GM12878 (cell line): ENCODE results near the gene DPH6. TPM values are rescaled to one million over a fixed set of nuclear protein-coding genes. Genes with fewer than 3 reads are reported as not detected.

ENCODE experiments used
- ATAC-seq: fragments of 200-7000 bp; cut with Tn5 transposase; 3 replicates; pipeline ENCODE4 v1.9.1; 2020; ENCODE audit warnings: mild to moderate bottlenecking, moderate library complexity
- BruUV-seq: library from RNA; stranded (reverse); fragments of 400-500 nt; replicated peaks from 2 replicates; lab custom pipeline; 2021; lab: Mats Ljungman, UMichigan
- CTCF ChIA-PET: fragments of 300-600 bp; sonication (Branson Sonifier 250); formaldehyde crosslinking; extraction: SDS; loops from one replicate; lab custom pipeline; 2021; ENCODE audit warnings: inconsistent platforms; lab: Yijun Ruan, JAX
- POLR2A ChIA-PET: fragments of 350-600 bp; formaldehyde crosslinking; extraction: SDS; loops from one replicate; lab custom pipeline; 2021; ENCODE audit warnings: inconsistent platforms; lab: Charles Lee
- RAD21 ChIA-PET: fragments of 300-600 bp; sonication (Branson Sonifier 250); formaldehyde crosslinking; loops from one replicate; lab custom pipeline; 2023; ENCODE audit warnings: antibody characterized with exemption; ENCODE audit not compliant: unreplicated experiment; lab: Charles Lee
- SMC1A ChIA-PET: fragments of 300-600 bp; sonication (Branson Sonifier 250); formaldehyde crosslinking; loops from one replicate; lab custom pipeline; 2023; ENCODE audit not compliant: unreplicated experiment, uncharacterized antibody; lab: Charles Lee
- DNase-seq: peaks from one replicate; pipeline ENCODE4 v3.0.0-alpha.2; 2011; ENCODE audit warnings: low read depth, low spot score
- FAIRE-seq: peaks from 3 replicates; lab custom pipeline; 2011; peaks lifted over from hg19 to GRCh38; lab: Jason Lieb, UNC
- H2AFZ ChIP-seq: 2 replicates; pipeline ENCODE4 v1.6.0; 2011; ENCODE audit warnings: low read depth, low read length, control low read depth; ENCODE audit not compliant: control insufficient read depth
- H3K27ac ChIP-seq: 2 replicates; pipeline ENCODE4 v1.5.1; 2011; ENCODE audit warnings: control low read depth; ENCODE audit not compliant: control insufficient read depth, insufficient read depth
- H3K27me3 ChIP-seq, 2 experiments: replicated peaks in 1 of 2; 2 replicates each; pipeline versions ENCODE4 v1.6.0 to v1.6.1; 2011; ENCODE audit warnings: low read length in 1 of 2; ENCODE audit not compliant: control insufficient read depth in 2 of 2, insufficient read depth in 2 of 2
- H3K36me3 ChIP-seq, 2 experiments: 2 replicates each; pipeline ENCODE4 v1.5.1; 2011; ENCODE audit warnings: low read length in 1 of 2; ENCODE audit not compliant: control insufficient read depth in 2 of 2, insufficient read depth in 2 of 2
- H3K4me1 ChIP-seq: 2 replicates; pipeline ENCODE4 v1.6.1; 2011; ENCODE audit warnings: mild to moderate bottlenecking, low read length, moderate library complexity, mixed read lengths; ENCODE audit not compliant: control insufficient read depth, insufficient read depth
- H3K4me2 ChIP-seq: 2 replicates; pipeline ENCODE4 v1.6.0; 2011; ENCODE audit warnings: control low read depth; ENCODE audit not compliant: control insufficient read depth, insufficient read depth
- H3K4me3 ChIP-seq: fragments of 200-600 bp; sonication (generic); 2 replicates; pipeline ENCODE4 v1.5.1; 2016
- H3K79me2 ChIP-seq: 2 replicates; pipeline ENCODE4 v1.6.0; 2011; ENCODE audit warnings: low read length; ENCODE audit not compliant: control insufficient read depth, insufficient read depth
- H3K9ac ChIP-seq: 2 replicates; pipeline ENCODE4 v1.8.0; 2011; ENCODE audit warnings: low read length, control low read depth, mixed read lengths; ENCODE audit not compliant: control insufficient read depth, insufficient read depth
- H3K9me3 ChIP-seq: replicated peaks from 3 replicates; pipeline ENCODE4 v1.5.1; 2011; ENCODE audit warnings: mild to moderate bottlenecking, low read length; ENCODE audit not compliant: control insufficient read depth, insufficient read depth
- H4K20me1 ChIP-seq: 2 replicates; pipeline ENCODE4 v1.6.0; 2011; ENCODE audit not compliant: control insufficient read depth, insufficient read depth
- BCL11A ChIP-seq: IDR thresholded peaks from 2 replicates; pipeline ENCODE4 v1.6.1; 2011; ENCODE audit warnings: low read depth, low read length
- CHD1 ChIP-seq: IDR thresholded peaks from 2 replicates; pipeline ENCODE4 v1.6.1; 2012; ENCODE audit warnings: low read depth, low read length, improper control_type of control experiment
- IRF4 ChIP-seq: IDR thresholded peaks from 2 replicates; pipeline ENCODE4 v1.6.1; 2011; ENCODE audit warnings: low read depth, low read length
- SIX5 ChIP-seq: IDR thresholded peaks from 2 replicates; pipeline ENCODE4 v1.6.1; 2011; ENCODE audit warnings: mild to moderate bottlenecking, low read depth, low read length, moderate library complexity; ENCODE audit not compliant: severe bottlenecking
- TAF1 ChIP-seq: IDR thresholded peaks from 2 replicates; pipeline ENCODE4 v1.6.1; 2011; ENCODE audit warnings: mild to moderate bottlenecking, low read depth, low read length, borderline replicate concordance
- WGBS: methylation state at CpG from one replicate; pipeline ENCODE4 v1.1.6; 2016; ENCODE audit warnings: low lambda C conversion rate; ENCODE audit not compliant: insufficient replicate concordance, insufficient coverage; ENCODE audit errors: missing lambda C conversion rate; 5-methylcytosine and 5-hydroxymethylcytosine counted together
- in situ Hi-C: fragments of 300-500 bp; cut with MboI; formaldehyde crosslinking; loops from 9 replicates; pipeline ENCODE4 v1.14.3; 2018; ENCODE audit warnings: mixed read lengths
- intact Hi-C: fragments of 100-400 bp; cut with micrococcal nuclease; formaldehyde crosslinking; loops from one replicate; pipeline ENCODE4 v1.14.2; 2022; ENCODE audit not compliant: unreplicated experiment
- polyA plus RNA-seq, 11 experiments: library from polyadenylated mRNA; depleted of rRNA in 4 of 11; unstranded in 6 of 11; stranded (reverse) in 5 of 11; fragments of >200 nt; fragmentation: Nextera tagmentation in 4 of 11; fragmentation: Illumina TruSeq in 1 of 11; extraction: Ambion mirVana in 4 of 11; extraction: Trizol in 1 of 11; gene quantifications; 1 replicate in 1 of 11; 2 replicates in 10 of 11; pipeline versions ENCODE4 v1.2.1 to v1.2.3, GENCODE V29; 2011 to 2016; ENCODE audit warnings: inconsistent platforms in 2 of 11, missing spikeins in 2 of 11, low read depth in 1 of 11
- total RNA-seq, 4 experiments: library from RNA; depleted of rRNA in 3 of 4; stranded (reverse); fragments of >200 nt in 3 of 4; fragmentation: Illumina TruSeq in 1 of 4; extraction: Trizol in 1 of 4; gene quantifications; 2 replicates each; pipeline versions ENCODE4 v1.2.1 to v1.2.3, GENCODE V29; 2013 to 2021
- TF ChIP-seq, protein P1 (sequence below): fragments of 450-650 bp; IDR thresholded peaks from 2 replicates; pipeline ENCODE4 v1.6.1; 2017; ENCODE audit warnings: low read depth, mild to moderate bottlenecking, moderate library complexity
- TF ChIP-seq, protein P2 (sequence below): IDR thresholded peaks from 2 replicates; pipeline ENCODE4 v1.6.1; 2012; ENCODE audit warnings: low read depth, low read length, improper control_type of control experiment

Gene DPH6
- total and polyA plus RNA-seq, 10 of the 15 experiments (the other 5 are each of a cell fraction or from before 2014, with no cell fraction given), result 9.0 to 68.5 (median 17.1) TPM

DNA sequence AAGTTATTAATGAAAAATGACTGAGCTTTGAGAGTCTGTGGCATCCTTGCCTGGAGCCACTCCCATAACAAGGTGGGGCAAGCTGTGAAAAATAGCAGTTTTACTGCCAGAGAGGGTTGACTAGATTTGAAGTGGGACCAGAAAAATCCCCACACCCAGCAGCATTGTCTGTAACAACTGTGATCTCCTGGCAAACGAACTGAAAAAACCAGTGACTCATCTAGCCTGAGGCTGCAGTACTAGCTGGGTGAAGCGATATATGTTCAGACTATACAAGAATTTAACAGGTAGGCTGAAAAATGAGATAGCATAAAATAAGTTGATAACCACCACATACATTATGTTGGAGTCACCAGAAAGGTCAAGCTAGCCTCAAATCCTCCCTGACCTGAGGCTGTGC is 64.0 kb downstream of the DPH6 start:
- DNase-seq, result no peak
- WGBS, result 50% methylated on average over 2 of the region's 2 CpGs

More for the DNA sequence above, 64.0 kb downstream of the DPH6 start:
- H4K20me1 ChIP-seq, result no peaks in the 10 kb centered on the region
- ChIA-PET SMC1A (interaction anchor here (0.6 to 1.0 kb wide), 4 partner anchors 8 to 105 kb away, joined by 3 read pairs; no protein-coding TSS in a partner anchor), CTCF (interaction anchor here (1.1 kb wide), 1 partner anchor 9 kb away, joined by 4 read pairs; no protein-coding TSS in a partner anchor), POLR2A (no interaction called here)
- BruUV-seq, result no TSS peak
- H2AFZ ChIP-seq, result no peak overlapping the region
- H3K9me3 ChIP-seq, result peaks cover 6% of the 10 kb centered on the region
- no peaks in the 10 kb centered on the region for H3K4me1 ChIP-seq
- intact Hi-C loops, result no loop called here
- H3K36me3 ChIP-seq, result no peaks in the 10 kb centered on the region
- no peak overlapping the region for H3K4me3 ChIP-seq
- TF ChIP-seq SIX5, result no peak
- TF ChIP-seq, protein P1, sequence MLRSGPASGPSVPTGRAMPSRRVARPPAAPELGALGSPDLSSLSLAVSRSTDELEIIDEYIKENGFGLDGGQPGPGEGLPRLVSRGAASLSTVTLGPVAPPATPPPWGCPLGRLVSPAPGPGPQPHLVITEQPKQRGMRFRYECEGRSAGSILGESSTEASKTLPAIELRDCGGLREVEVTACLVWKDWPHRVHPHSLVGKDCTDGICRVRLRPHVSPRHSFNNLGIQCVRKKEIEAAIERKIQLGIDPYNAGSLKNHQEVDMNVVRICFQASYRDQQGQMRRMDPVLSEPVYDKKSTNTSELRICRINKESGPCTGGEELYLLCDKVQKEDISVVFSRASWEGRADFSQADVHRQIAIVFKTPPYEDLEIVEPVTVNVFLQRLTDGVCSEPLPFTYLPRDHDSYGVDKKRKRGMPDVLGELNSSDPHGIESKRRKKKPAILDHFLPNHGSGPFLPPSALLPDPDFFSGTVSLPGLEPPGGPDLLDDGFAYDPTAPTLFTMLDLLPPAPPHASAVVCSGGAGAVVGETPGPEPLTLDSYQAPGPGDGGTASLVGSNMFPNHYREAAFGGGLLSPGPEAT, result no peak
- no peak for TF ChIP-seq BCL11A
- TF ChIP-seq, protein P2, sequence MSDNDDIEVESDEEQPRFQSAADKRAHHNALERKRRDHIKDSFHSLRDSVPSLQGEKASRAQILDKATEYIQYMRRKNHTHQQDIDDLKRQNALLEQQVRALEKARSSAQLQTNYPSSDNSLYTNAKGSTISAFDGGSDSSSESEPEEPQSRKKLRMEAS, result no peak
- no peak for TF ChIP-seq CHD1
- TF ChIP-seq IRF4, result no peak
- no peak for TF ChIP-seq TAF1
- TF ChIP-seq, all 136 proteins: peak for 0
- H3K4me2 ChIP-seq, result no peak overlapping the region
- H3K79me2 ChIP-seq, result no peaks in the 10 kb centered on the region
- no peak overlapping the region for H3K9ac ChIP-seq
- peak; percentile 69 for ATAC-seq
- H3K27me3 ChIP-seq, result no peaks in the 10 kb centered on the region
- no peak for FAIRE-seq
- RAD21 ChIA-PET, result no interaction called here
- no peak overlapping the region for H3K27ac ChIP-seq
- in situ Hi-C loops, result no loop called here
